Nucleus accumbens (tissue), 56 donors: ENCODE measurements around the gene AVL9.

ENCODE experiments used
- DNase-seq, 56 donors: peaks; one replicate each; lab custom pipeline; 2025; lab: John Stamatoyannopoulos, UW

The AVL9 gene

DNA sequence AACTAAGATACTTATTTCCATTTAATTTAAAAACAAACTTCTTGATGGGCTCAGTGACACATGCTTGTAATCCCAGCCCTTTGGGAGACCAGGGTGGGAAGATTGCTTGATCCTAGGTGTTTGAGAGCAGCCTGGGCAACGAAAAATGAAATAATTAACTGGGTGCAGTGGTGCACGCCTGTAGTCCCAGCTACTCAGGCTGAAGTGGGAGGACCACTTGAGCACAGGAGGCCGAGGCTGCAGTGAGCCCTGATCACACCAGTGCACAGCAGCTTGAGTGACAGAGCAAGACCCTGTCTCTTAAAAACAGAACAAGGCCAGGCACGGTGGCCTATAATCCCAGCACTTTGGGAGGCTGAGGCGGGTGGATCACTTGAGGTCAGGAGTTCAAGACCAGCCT lies 37.4 kb downstream of the AVL9 start:
- DNase-seq = no peak

DNA sequence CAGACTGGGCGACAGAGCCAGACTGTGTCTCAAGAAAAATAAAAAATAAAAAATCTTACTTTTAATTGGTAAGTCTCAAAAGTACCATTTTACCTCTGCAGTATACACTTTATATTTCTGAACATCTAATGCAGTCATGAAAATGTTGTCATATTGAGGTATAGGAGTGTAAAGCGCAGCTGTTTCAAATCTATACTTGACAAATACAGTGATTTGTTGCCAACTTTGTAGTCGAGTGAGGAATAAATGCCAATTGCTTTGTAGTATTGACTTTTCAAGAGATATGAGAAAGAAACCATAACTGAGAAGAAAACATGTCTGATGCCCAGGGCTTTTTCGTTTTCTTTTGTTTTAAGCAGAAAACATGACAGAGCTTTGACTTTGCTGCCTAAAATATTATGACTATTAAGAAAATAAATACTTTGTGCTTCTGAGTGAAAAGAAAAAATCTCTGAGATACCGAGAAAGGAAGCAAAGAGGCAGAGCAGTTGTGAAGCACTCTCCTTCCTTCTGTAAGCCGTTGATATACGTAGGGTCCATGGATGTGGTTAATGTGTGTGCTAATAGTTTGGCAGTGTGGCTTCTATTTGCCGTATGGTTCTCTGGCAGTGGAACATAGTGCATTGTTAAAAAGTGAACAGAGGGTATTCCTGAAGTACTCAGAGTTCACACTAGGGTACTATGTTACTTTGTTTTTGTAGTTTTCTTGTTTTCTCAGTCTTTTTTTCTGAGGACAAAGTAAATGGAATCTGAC lies 38.2 kb downstream of the AVL9 start:
- no peak for DNase-seq

DNA sequence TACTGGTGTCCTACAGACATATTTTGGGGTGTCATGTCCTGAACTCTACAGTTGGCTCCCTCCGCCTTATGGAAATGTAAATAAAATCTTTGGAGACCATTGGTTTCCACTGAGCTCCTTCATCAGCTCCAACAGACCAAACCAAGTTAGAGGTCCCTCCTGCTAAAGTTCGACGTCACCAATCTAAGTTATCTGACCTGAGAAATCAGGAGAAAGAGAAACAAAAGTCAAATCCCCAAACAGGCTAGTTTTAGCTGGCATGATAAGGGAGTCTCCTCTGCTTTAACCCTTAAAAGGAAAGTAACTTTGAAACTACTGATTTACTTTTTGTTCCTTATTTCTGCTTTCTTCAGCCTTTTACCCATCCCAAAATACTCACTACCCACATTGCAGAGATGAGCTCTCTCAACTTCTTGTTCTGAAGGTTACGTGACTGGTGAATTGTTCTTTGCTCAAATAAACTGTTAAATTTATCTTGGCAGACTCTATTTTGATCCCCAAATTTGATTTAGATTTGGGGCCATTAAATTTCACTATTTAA lies 39.9 kb downstream of the AVL9 start:
- no peak for DNase-seq

DNA sequence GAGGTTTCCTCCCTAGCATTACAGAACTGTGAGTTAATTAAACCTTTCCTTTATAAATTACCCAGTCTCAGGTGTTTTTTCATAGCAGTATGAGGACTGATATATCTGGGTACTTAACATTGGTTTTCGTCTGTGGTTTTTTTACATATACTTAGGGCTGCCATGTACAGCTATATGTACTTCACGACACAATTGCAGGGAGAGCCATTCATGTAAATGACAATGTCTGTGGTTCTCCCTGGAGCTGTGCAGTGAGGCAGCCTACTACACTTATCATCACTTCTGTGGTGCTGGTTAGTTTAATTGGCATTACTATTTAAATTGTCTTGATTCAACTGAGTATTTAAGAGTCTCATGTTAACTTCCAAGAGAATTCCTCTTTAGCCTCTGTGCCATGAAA lies 40.7 kb downstream of the AVL9 start:
- DNase-seq = no peak

DNA sequence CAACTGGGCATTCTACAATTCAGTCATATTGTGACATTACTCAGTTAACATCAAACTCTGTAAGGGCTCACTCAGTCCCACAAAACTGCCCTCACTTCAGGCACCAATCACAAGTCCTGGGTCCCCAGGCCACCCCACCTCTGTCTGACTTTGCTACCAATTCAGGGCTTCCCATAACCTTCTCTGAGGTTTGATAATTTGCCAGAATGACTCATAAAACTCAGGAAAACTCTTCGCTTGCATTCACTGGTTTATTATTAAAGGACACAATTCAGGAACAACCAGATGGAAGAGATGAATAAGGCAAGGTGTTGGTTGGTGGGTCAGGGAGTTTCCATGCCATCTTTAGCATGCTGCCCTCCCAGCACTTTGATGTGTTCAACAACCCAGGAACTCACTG lies 41.3 kb downstream of the AVL9 start:
- no peak for DNase-seq

DNA sequence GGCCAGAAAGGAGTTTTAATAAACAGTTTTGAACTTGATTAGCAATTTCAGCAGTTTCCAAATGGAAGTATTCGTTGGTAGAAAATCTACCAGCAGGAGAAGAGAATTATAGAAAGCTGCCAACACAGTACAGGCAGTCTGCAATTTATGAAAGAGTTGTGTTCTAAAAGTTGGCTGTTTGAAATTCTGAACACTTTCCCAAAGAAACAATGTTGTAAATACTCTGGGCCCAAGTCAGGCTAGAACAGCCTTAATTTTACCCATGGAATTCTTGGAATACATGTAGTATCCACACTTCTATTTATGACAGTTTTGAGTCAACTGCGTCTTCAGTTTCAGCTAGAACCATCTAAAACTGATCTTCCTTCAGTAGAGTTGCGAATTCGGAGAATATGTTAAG lies 42.5 kb downstream of the AVL9 start:
- no peak for DNase-seq

DNA sequence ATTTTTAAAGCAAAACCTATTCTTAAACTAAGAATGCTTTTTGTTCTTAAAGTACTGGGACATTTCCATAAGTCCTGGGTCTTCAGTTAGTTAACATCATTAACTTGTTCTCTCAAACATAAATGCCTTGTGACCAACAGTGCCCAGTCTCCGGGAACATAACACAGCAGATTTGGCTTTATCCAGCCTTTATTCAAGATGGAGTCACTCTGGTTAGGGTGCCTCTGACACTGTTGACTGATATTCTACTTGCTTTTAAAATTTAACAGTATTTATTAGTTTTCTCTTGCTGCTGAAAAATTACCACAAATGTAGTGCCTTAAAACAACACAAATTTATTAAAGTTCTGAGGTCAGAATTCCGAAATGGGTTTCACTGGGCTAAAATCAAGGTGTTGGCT lies 44.1 kb downstream of the AVL9 start:
- no peak for DNase-seq

DNA sequence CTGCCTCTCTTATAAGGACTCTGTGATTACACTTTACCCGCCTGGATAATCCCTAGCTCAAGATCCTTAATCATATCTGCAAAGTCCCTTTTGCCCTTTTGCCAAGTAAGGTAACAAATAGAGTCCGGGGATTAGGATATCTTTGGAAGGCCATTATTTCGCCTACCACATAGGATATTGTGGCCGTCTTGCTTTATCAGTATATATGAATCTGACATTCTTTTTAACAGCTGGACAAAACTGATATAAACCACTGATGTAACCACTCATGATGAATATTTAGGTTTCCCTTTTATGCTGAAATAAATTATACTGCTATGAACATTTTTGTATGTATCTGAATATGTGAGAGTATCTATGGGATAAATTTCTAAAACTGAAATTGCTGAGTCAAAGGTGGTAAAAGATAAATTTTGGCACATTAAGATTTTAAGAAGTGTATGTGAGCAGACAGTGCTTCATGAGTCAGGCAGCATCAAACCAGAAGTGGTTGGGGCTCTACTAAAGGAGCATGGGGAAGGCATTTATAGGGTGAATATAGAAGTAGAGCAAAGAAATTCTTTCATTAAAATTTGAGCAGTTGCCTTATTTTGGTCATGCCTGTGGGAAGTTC lies 44.7 kb downstream of the AVL9 start:
- no peak for DNase-seq

DNA sequence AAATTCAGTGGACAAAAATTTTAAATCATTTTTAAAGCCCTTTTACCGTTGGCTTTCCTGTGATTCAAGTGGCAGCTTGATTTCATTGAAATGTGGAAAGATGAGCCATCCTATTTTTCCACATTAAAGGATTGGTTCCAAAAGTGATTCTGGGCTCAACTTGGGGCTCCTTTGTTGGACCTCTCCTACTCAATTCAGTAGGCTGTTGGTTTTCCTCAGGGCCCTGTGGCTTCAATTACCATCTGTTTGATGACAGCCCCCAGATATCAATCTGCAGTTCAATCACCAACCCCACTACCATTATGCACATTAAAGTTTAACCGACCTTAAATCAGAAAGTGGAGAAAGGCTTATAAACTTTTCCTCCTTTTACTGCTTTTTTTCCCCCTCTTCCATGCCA lies 47.3 kb downstream of the AVL9 start:
- DNase-seq = no peak

DNA sequence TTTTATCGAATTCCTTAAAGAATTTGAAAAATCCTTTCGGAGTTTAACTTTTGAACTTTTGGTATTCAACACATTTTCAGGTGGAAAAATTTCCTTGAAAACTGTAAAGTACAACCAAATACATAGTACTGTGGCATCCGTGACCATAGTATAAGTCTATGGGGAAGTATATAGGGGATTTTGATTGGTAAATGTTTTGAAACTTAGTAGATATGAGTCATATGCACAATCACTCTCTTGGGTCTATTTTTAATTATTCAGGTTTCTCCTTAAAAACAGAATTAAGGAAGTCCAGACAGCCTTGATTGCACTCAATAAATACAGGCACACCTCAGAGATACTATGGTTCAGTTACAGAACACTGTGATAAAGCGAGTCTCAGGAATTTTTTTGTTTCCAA lies 64.2 kb downstream of the AVL9 start:
- no peak for DNase-seq

DNA sequence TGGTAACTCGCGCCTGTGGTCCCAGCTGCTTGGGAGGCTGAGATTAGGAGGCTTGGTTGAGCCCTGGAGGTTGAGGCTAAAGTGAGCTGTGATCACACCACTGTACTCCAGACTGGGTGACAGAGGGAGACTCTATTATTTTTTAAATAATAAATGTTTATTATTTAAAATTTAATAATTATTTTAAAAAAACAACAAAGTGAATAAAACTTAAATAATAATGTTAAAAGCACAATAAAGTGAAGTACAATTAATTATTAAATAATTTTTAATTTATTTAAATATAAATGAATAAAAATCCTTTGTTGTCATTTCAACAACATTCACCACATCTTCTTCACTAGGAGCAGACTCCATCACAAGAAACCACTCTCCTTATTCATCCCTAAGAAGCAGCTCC lies 64.8 kb downstream of the AVL9 start:
- no peak for DNase-seq

DNA sequence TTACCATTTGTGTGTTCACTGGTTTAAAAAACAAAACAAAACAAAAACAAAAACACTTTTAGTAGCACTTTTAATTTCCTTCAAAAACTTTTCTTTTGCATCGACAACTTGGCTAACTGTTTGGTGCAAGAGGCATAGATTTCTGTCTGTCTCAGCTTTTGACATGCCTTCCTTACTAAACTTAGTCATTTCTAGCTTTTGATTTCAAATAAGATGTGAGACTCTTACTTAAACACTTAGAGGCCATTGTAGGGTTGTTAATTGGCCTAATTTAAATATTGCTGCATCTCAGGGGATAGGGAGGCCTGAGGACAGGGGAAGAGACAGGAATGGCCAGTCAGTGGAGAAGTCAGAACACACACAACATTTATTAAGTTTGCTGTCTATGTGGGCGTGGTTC lies 66.3 kb downstream of the AVL9 start:
- no peak for DNase-seq

DNA sequence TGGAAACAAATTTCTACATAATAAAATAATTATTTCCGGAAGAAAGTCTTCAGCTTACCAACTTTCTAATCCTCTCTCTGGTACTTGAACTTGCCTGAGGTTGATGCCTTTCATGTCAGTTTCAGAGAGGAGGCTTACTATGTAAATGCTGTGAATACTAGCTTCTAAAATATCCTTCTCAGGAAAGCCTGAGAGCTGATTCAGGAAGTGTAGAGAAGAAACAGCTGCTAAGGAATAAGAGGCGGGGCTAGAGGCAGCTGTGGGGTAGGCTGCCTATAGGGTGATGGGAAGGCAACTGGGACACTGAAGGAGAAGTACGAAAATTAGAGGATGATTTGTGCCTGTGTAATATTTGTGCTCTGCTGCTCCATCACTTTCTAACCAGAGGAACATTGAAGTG lies 69.3 kb downstream of the AVL9 start:
- DNase-seq = no peak

DNA sequence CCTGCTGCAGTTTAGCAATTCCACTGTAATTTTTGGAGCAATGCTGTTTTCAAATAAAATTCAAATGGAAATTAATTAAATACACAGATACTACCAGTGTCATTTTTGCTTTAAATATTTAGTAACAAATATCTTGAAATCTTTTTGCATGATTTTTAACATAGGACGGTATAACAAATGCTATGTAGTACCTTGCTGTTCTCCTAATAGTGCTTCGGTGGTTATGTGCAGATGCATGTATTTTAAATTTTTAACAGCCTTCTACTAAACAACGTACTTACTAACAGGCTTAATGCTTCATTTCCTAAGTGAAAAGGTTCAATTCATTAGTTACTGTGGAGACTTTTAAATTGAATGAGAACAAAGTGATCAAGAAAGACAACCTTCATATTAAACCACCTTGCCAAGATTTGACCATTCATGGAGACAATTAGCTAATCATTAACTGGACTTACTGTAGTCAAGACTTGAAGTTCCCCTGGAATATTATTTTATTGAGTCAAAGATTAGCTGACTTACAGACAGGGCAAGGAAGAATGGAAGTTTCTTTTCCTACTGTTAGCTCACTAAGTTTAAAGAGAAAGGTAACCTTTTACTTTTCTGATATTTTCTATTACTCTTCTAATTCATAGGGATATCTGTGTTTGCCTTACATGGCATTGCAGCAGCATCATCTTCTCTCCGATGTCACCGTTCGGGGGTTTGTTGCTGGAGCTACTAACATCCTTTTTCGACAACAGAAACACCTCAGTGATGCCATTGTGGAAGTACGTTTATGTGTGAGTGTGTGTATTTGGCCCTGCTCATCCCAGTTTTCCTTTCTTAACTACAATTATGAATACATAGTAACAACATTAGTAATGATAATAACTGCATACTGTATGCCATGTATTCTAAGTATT lies 74.3 kb downstream of the AVL9 start:
- no peak for DNase-seq

DNA sequence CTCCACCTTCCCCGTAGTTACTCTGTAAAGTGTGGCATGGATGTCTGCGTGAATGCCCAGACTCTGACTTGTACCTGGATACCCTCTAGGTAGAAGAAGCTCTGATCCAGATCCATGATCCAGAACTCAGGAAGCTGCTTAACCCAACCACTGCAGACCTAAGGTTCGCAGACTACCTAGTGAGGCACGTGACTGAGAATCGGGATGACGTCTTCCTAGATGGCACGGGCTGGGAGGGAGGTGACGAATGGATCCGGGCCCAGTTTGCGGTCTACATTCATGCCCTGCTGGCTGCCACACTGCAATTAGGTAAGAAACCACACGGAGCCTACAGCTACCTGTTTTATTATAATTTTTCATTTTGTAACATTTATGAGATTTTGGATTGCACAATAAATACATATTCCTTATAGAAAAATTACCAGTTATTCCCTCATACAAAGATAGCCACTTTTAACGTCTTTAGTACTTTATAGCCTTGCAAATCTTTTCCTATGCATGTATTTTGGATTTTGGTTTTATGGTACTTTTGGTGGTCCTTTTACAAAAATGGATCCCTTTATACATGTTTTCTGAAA lies 77.9 kb downstream of the AVL9 start:
- no peak for DNase-seq

DNA sequence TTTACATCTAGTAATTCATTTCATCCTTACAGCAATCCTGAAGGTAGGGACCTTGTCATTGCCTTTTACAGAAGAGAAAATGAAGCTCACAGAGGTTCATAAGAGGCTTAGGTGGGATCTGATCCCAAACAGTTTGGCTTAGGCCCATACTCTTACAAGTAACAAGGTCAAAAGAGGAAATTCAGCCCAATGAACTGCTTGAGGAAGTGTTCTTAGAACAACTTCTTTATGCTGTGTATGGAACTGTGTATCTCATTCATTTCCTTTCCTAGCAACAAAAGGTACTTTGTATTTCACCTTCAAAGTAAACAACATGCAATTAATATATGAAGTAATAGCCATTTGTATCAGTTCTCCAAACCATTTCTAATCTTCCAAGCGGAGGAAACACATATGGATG lies 79.3 kb downstream of the AVL9 start:
- no peak for DNase-seq

DNA sequence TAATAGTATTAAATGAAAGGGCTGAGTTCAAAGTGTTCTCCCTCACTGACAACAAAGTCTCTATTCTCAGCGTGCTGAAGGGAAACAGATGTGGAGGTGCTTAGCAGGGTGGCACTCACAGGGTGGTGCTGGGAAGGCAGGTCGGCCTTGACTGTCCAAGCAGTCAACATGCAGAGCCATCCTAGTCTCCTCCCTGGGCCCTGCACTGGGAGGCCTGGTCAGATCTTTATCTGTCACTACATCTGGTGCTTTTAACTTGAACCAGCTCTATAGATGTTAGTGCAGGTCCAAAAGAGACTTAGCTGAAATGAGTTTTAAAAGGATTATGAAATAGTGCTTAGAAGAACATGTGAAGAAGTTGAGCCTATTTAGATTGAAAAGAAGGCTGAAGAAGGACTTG lies 82.1 kb downstream of the AVL9 start:
- DNase-seq = no peak

DNA sequence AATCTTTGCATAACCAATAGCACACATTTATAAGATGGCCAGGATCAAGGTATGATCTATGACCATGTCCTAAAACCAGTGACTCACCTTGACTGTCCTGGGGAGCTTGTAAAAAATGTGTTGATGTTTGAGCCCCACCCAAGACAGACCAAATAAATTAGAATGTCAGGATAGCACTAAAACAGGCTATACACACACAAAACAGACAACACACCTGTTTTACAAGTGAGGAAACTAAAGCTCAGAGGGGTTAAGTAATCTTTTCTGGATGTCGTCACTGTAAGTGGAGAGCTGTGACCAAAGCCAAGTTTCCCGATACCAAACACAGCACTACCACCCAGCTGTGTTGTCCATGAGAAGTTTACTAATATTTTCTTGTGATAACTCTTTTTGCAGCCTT lies 84.5 kb downstream of the AVL9 start:
- DNase-seq = no peak

DNA sequence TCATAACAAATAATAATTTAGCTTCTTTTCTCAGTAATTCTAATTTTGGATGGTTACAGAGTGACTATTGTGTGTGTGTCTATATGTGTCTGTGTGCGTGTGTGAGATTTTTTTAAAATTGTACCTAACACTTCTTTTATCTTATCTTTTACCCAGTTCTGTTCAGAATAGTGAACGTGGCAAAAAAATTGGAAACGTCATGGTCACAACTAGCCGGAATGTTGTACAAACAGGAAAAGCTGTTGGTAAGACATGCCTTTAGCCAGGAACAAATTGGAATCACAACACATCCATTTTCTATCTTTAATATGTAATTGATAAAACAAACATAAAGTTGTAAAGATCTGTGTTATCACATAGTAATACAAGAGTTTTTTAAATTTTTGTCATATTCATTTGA lies 85.4 kb downstream of the AVL9 start:
- no peak for DNase-seq

DNA sequence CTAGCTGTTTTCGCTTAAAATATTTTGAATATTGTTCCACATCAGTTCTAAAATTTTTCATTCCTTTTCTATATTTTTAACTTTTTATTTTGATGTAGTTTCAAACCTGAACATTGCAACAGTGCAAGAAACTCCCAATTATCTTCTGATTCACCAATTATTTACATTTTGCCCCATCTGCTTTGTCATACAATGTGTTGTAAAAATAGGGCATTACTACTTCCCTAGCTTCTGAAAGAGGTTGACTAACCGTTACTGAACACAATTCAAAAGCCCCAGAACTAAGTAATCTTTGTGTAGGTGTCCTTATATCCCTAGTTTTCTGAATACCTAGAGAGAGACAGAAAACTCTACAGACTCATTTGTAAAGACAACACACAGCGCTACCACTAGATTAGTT lies 86.7 kb downstream of the AVL9 start:
- no peak for DNase-seq

DNA sequence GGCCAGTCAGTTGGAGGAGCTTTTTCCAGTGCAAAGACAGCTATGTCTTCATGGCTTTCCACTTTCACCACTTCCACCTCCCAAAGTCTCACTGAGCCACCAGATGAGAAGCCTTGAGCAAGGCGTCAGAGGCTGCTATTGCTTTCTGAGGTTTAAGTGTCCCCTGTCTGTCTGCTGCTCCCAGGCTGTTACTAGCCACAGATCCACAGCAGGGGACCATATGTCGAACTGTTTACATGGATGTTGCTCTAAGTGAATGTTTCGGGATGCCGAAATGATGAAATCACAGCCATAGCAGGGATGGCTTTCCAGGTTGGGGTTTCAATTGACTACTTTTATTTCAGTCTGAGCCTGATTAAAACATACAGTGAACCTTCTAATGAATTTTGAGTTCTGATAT lies 88.5 kb downstream of the AVL9 start:
- DNase-seq = no peak
